Liver (tissue), 9 donors: ENCODE measurements around the gene TRPM1. TPM values are rescaled to one million over a fixed set of nuclear protein-coding genes. Genes with fewer than 3 reads are reported as not detected.

Source experiments
- DNase-seq: peaks from one replicate; pipeline ENCODE4 v3.0.0-alpha.2; 2017; ENCODE audit warnings: low spot score
- H3K27ac ChIP-seq, 2 donors: one replicate each; pipeline ENCODE4 v1.7.0; 2013; ENCODE audit warnings: inconsistent platforms in 2 of 2, low read length in 2 of 2, control low read depth in 1 of 2, low read depth in 1 of 2, mild to moderate bottlenecking in 1 of 2
- H3K27me3 ChIP-seq, 4 donors: one replicate each; pipeline versions ENCODE4 v1.6.1 to v1.7.0; 2013; ENCODE audit warnings: low read length in 3 of 4, inconsistent platforms in 1 of 4, mild to moderate bottlenecking in 1 of 4, moderate library complexity in 1 of 4; ENCODE audit not compliant: control insufficient read depth in 4 of 4, insufficient read depth in 4 of 4
- H3K36me3 ChIP-seq, 4 donors: one replicate each; pipeline versions ENCODE4 v1.6.1 to v1.7.0; 2013; ENCODE audit warnings: low read length in 3 of 4, mild to moderate bottlenecking in 3 of 4, low read depth in 1 of 4, moderate library complexity in 1 of 4; ENCODE audit not compliant: control insufficient read depth in 4 of 4, insufficient read depth in 3 of 4
- H3K4me1 ChIP-seq, 4 donors: one replicate each; pipeline versions ENCODE4 v1.6.1 to v1.7.0; 2013; ENCODE audit warnings: low read length in 3 of 4, mild to moderate bottlenecking in 3 of 4, moderate library complexity in 1 of 4; ENCODE audit not compliant: control insufficient read depth in 4 of 4, insufficient read depth in 4 of 4
- H3K4me3 ChIP-seq, 3 donors: one replicate each; pipeline versions ENCODE4 v1.6.1 to v1.7.0; 2013; ENCODE audit warnings: low read length in 3 of 3, control low read depth in 1 of 3, low read depth in 1 of 3, mild to moderate bottlenecking in 1 of 3
- H3K9ac ChIP-seq, 2 donors: one replicate each; pipeline ENCODE4 v1.7.0; 2013; ENCODE audit warnings: low read length in 2 of 2, mild to moderate bottlenecking in 2 of 2, moderate library complexity in 2 of 2, control low read depth in 1 of 2, low read depth in 1 of 2
- H3K9me3 ChIP-seq, 4 donors: one replicate each; pipeline versions ENCODE4 v1.6.1 to v1.7.0; 2013; ENCODE audit warnings: low read length in 3 of 4; ENCODE audit not compliant: control insufficient read depth in 4 of 4
- ATF3 ChIP-seq: IDR thresholded peaks from 2 replicates; pipeline ENCODE4 v1.6.1; 2016; ENCODE audit warnings: antibody characterized with exemption
- CTCF ChIP-seq: fragments of 150-350 bp; IDR thresholded peaks from 2 replicates; pipeline ENCODE4 v1.5.1; 2017; ENCODE audit warnings: improper control_type of control experiment, low read depth, low read length; ENCODE audit not compliant: missing input control
- EGR1 ChIP-seq, 2 donors: IDR thresholded peaks; 2 replicates each; pipeline ENCODE4 v1.6.1; 2016 to 2018; ENCODE audit warnings: antibody characterized with exemption in 2 of 2, low read depth in 2 of 2
- FOXA1 ChIP-seq: IDR thresholded peaks from 2 replicates; pipeline ENCODE4 v1.6.1; 2016; ENCODE audit warnings: antibody characterized with exemption
- FOXA2 ChIP-seq: IDR thresholded peaks from 2 replicates; pipeline ENCODE4 v1.6.1; 2016; ENCODE audit warnings: antibody characterized with exemption
- GABPA ChIP-seq, 2 donors: IDR thresholded peaks in 1 of 2; conservative IDR thresholded peaks in 1 of 2; 2 replicates each; pipeline ENCODE4 v1.6.1; 2016; ENCODE audit warnings: antibody characterized with exemption in 2 of 2, mild to moderate bottlenecking in 1 of 2, moderate library complexity in 1 of 2
- HNF4A ChIP-seq, 2 donors: conservative IDR thresholded peaks; 2 replicates each; pipeline ENCODE4 v1.6.1; 2016; ENCODE audit warnings: antibody characterized with exemption in 2 of 2, mild to moderate bottlenecking in 2 of 2
- HNF4G ChIP-seq: IDR thresholded peaks from 2 replicates; pipeline ENCODE4 v1.6.1; 2016; ENCODE audit warnings: antibody characterized with exemption
- JUND ChIP-seq, 2 donors: IDR thresholded peaks; 2 replicates each; pipeline ENCODE4 v1.6.1; 2016; ENCODE audit warnings: antibody characterized with exemption in 2 of 2
- NR2F2 ChIP-seq: IDR thresholded peaks from 2 replicates; pipeline ENCODE4 v1.6.1; 2016; ENCODE audit warnings: antibody characterized with exemption
- RAD21 ChIP-seq, 2 donors: IDR thresholded peaks; 2 replicates each; pipeline ENCODE4 v1.6.1; 2016; ENCODE audit warnings: antibody characterized with exemption in 2 of 2, mild to moderate bottlenecking in 2 of 2
- REST ChIP-seq: IDR thresholded peaks from 2 replicates; pipeline ENCODE4 v1.6.1; 2016; ENCODE audit warnings: antibody characterized with exemption, mild to moderate bottlenecking
- RXRA ChIP-seq, 2 donors: IDR thresholded peaks; 2 replicates each; pipeline ENCODE4 v1.6.1; 2017 to 2018; ENCODE audit warnings: antibody characterized with exemption in 2 of 2, mild to moderate bottlenecking in 1 of 2
- ZBTB33 ChIP-seq: IDR thresholded peaks from 2 replicates; pipeline ENCODE4 v1.6.1; 2016; ENCODE audit warnings: antibody characterized with exemption
- WGBS: extraction: QIAGEN DNeasy Blood & Tissue Kit; methylation state at CpG from one replicate; pipeline ENCODE4 v1.1.7; 2013; 5-methylcytosine and 5-hydroxymethylcytosine counted together
- polyA plus RNA-seq, 2 donors: library from polyadenylated mRNA; stranded (reverse) in 1 of 2; unstranded in 1 of 2; fragments of 200-250 nt in 1 of 2; fragments of >200 nt in 1 of 2; fragmentation: Nextera tagmentation in 1 of 2; extraction: Ambion mirVana in 1 of 2; gene quantifications; one replicate each; pipeline versions ENCODE4 v1.2.1 to v1.2.3, GENCODE V29; 2013 to 2015
- total RNA-seq, 2 donors: library from RNA; depleted of rRNA; stranded (reverse); fragments of >200 nt; gene quantifications; one replicate each; pipeline ENCODE4 v1.2.3, GENCODE V29; 2014
- donor health status: healthy.
- donor health status: healthy.
- donor health status: healthy.
- donor health status: healthy.
- donor health status: healthy.

TRPM1 gene
- total and polyA plus RNA-seq, 4 donors = not detected

- Histone ChIP-seq H3K4me3 (no peak overlapping the region), H3K36me3 (no peaks in the 10 kb centered on the region), H3K9ac (no peak overlapping the region), H3K27ac (no peak overlapping the region), H3K27me3 (no peaks in the 10 kb centered on the region), H3K9me3 (no peaks in the 10 kb centered on the region), H3K4me1 (peaks cover 3 to 32% (median 25%) of the 10 kb centered on the region in 4 donors)
- DNase-seq = no peak
- TF ChIP-seq RAD21 (IDR thresholded peaks at IDR 0.05) (no peak), RXRA (IDR thresholded peaks at IDR 0.05) (no peak), CTCF (no peak), HNF4A (conservative IDR thresholded peaks at IDR 0.05) (no peak), ATF3 (no peak), JUND (IDR thresholded peaks at IDR 0.05) (no peak), ZBTB33 (no peak), NR2F2 (no peak), GABPA (IDR thresholded peaks at IDR 0.05 in 1 of 2, conservative IDR thresholded peaks at IDR 0.05 in 1 of 2) (no peak), EGR1 (IDR thresholded peaks at IDR 0.05; ENCODE audit: low read depth in 2 of 2) (no peak), REST (no peak), FOXA1 (no peak), FOXA2 (no peak), HNF4G (no peak)
Measured at GRCh38 chr15:31141792-31142191, 40.3 kb upstream of the TRPM1 start.

GRCh38 chr15:31136607-31137328 is 35.2 kb upstream of the TRPM1 start:
- DNase-seq = no peak
- peak in 1 of 2 donors; percentile 7 for TF ChIP-seq HNF4A (conservative IDR thresholded peaks at IDR 0.05)
- no peak for TF ChIP-seq CTCF

More at GRCh38 chr15:31136607-31137328, 35.2 kb upstream of the TRPM1 start:
- Histone ChIP-seq H3K4me3 (no peak overlapping the region), H3K27ac (peak overlapping the region; percentile 6 to 42), H3K9ac (no peak overlapping the region), H3K36me3 (no peaks in the 10 kb centered on the region), H3K4me1 (peaks cover 0 to 12% (median 6%) of the 10 kb centered on the region in 4 donors), H3K27me3 (no peaks in the 10 kb centered on the region), H3K9me3 (no peaks in the 10 kb centered on the region)
- WGBS = 69% methylated on average over 6 of the region's 6 CpGs
